Astrocyte (in vitro differentiated cells and primary cell): Measurements from ENCODE around the gene BCO1. TPM values are rescaled to one million over a fixed set of nuclear protein-coding genes. Genes with fewer than 3 reads are reported as not detected.

Source experiments
- DNase-seq: peaks from one replicate; pipeline ENCODE4 v3.0.0-alpha.2; 2010; ENCODE audit warnings: low read depth
- FAIRE-seq: peaks from 2 replicates; lab custom pipeline; 2011; peaks lifted over from hg19 to GRCh38; lab: Jason Lieb, UNC
- H2AFZ ChIP-seq: 2 replicates; pipeline ENCODE4 v1.6.0; 2012; ENCODE audit warnings: low read depth, low read length, inconsistent platforms
- H3K27ac ChIP-seq: 2 replicates; pipeline ENCODE4 v1.5.1; 2011; ENCODE audit warnings: low read depth, low read length, inconsistent platforms
- H3K27me3 ChIP-seq: 2 replicates; pipeline ENCODE4 v1.6.0; 2011; ENCODE audit warnings: low read length, inconsistent platforms; ENCODE audit not compliant: insufficient read depth
- H3K36me3 ChIP-seq: 2 replicates; pipeline ENCODE4 v1.5.1; 2011; ENCODE audit warnings: low read length, inconsistent platforms; ENCODE audit not compliant: insufficient read depth
- H3K4me1 ChIP-seq: 2 replicates; pipeline ENCODE4 v1.5.1; 2011; ENCODE audit warnings: low read length, inconsistent platforms; ENCODE audit not compliant: insufficient read depth
- H3K4me2 ChIP-seq: 2 replicates; pipeline ENCODE4 v1.6.0; 2012; ENCODE audit warnings: low read length, inconsistent platforms
- H3K4me3 ChIP-seq: 2 replicates; pipeline ENCODE4 v1.5.1; 2011; ENCODE audit warnings: low read depth, mild to moderate bottlenecking, low read length, inconsistent platforms; ENCODE audit not compliant: insufficient read depth
- H3K79me2 ChIP-seq: 2 replicates; pipeline ENCODE4 v1.6.0; 2012; ENCODE audit warnings: mild to moderate bottlenecking, low read length, inconsistent platforms; ENCODE audit not compliant: insufficient read depth
- H3K9ac ChIP-seq: 2 replicates; pipeline ENCODE4 v1.6.0; 2012; ENCODE audit warnings: mild to moderate bottlenecking, low read length, inconsistent platforms
- H3K9me3 ChIP-seq: 2 replicates; pipeline ENCODE4 v1.5.1; 2012; ENCODE audit warnings: low read depth, mild to moderate bottlenecking, low read length, inconsistent platforms; ENCODE audit not compliant: insufficient read depth
- H4K20me1 ChIP-seq: 2 replicates; pipeline ENCODE4 v1.6.0; 2012; ENCODE audit warnings: low read length, inconsistent platforms; ENCODE audit not compliant: insufficient read depth
- H3K27ac Mint-ChIP-seq: one replicate; pipeline ENCODE4 v1.8.0; 2021; ENCODE audit warnings: mild to moderate bottlenecking, mixed read lengths; ENCODE audit not compliant: unreplicated experiment
- H3K27me3 Mint-ChIP-seq: one replicate; pipeline ENCODE4 v1.8.0; 2021; ENCODE audit warnings: low read depth, mixed read lengths; ENCODE audit not compliant: unreplicated experiment
- H3K36me3 Mint-ChIP-seq: one replicate; pipeline ENCODE4 v1.8.0; 2021; ENCODE audit warnings: low read depth, mixed read lengths; ENCODE audit not compliant: unreplicated experiment
- H3K4me1 Mint-ChIP-seq: one replicate; pipeline ENCODE4 v1.8.0; 2021; ENCODE audit warnings: low read depth, mixed read lengths; ENCODE audit not compliant: unreplicated experiment
- H3K4me3 Mint-ChIP-seq: one replicate; pipeline ENCODE4 v1.8.0; 2021; ENCODE audit warnings: mild to moderate bottlenecking, moderate library complexity, mixed read lengths; ENCODE audit not compliant: unreplicated experiment
- H3K9me3 Mint-ChIP-seq: one replicate; pipeline ENCODE4 v1.8.0; 2021; ENCODE audit warnings: mild to moderate bottlenecking, mixed read lengths; ENCODE audit not compliant: unreplicated experiment
- EZH2 ChIP-seq: IDR thresholded peaks from 2 replicates; pipeline ENCODE4 v1.6.1; 2012; ENCODE audit warnings: mild to moderate bottlenecking, low read length, inconsistent platforms; ENCODE audit not compliant: insufficient read depth
- total RNA-seq: library from RNA; stranded (reverse); gene quantifications from 2 replicates; pipeline ENCODE4 v1.2.1, GENCODE V29; 2021
- TF ChIP-seq, protein P1 (sequence below): IDR thresholded peaks from 2 replicates; pipeline ENCODE4 v1.5.1; 2011; ENCODE audit warnings: low read depth, mild to moderate bottlenecking, inconsistent platforms, low read length, moderate library complexity; ENCODE audit not compliant: insufficient read depth

BCO1 gene
- total RNA-seq, 1 donor from 2014 or later, result not detected

DNA sequence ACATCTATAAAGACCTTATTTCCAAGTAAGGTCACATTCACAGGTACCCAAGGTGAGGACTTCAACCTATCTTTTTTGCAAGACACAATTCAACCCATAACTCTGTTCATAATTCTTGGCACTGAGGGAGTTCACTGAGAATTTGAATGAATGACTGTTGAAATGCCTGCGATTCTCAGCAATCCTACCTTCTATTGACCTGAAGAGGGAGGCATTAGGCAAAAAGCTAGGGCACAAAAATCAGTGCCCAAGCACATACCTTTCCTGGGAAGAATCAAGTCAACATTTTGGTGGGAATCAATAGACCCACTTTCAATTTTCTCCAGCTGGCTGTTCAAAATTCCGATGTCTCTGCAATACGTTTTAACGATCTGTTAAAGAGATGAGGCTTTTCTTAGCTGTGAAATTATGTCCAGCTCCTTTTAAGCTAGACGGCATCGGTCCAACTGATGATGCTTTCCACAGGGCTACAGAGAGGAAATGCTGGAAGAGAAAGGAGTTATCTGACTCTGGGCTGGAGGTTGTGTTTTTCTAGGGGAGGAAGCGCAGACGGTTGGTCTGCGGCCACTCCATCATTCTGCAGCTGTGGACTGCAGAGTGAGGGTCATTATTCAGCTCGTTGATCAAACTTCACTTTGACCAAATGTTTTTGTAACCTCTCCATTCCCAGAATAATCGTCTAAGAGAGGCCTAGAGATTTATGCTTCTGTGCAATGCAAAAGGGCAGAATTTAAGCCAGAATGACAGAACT is 25.2 kb downstream of the BCO1 start:
- DNase-seq, result peak; percentile 93
- H3K27ac Mint-ChIP-seq, result no peak overlapping the region

DNA sequence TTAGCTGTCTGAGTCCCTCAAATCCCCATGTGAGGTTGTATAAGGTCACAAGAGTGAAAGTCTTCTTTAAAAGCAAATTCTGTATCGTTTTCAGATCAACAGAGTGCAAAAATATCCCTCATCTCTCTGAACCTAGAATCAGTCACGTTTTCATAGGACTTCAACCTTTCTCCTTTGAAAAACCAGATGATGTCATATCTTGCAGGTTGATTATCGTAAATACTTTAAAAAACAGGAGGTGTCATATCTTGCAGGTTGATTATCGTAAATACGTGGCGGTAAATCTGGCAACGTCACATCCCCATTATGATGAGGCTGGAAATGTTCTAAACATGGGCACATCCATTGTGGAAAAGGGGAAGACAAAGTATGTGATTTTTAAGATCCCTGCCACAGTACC is 25.9 kb downstream of the BCO1 start:
- Histone ChIP-seq H2AFZ (no peak overlapping the region), H3K27me3 (peaks cover 4% of the 10 kb centered on the region), H3K4me3 (no peak overlapping the region), H3K36me3 (no peaks in the 10 kb centered on the region), H3K79me2 (no peaks in the 10 kb centered on the region), H3K27ac (no peak overlapping the region), H4K20me1 (no peaks in the 10 kb centered on the region), H3K9ac (no peak overlapping the region), H3K4me2 (no peak overlapping the region), H3K9me3 (no peaks in the 10 kb centered on the region), H3K4me1 (no peaks in the 10 kb centered on the region)
- Mint-ChIP-seq H3K4me1 (no peaks in the 10 kb centered on the region), H3K27me3 (peaks cover 8% of the 10 kb centered on the region), H3K9me3 (peaks cover 6% of the 10 kb centered on the region), H3K27ac (no peak overlapping the region), H3K4me3 (no peak overlapping the region), H3K36me3 (no peaks in the 10 kb centered on the region)
- DNase-seq (no peak), FAIRE-seq (no peak)
- TF ChIP-seq, protein P1, sequence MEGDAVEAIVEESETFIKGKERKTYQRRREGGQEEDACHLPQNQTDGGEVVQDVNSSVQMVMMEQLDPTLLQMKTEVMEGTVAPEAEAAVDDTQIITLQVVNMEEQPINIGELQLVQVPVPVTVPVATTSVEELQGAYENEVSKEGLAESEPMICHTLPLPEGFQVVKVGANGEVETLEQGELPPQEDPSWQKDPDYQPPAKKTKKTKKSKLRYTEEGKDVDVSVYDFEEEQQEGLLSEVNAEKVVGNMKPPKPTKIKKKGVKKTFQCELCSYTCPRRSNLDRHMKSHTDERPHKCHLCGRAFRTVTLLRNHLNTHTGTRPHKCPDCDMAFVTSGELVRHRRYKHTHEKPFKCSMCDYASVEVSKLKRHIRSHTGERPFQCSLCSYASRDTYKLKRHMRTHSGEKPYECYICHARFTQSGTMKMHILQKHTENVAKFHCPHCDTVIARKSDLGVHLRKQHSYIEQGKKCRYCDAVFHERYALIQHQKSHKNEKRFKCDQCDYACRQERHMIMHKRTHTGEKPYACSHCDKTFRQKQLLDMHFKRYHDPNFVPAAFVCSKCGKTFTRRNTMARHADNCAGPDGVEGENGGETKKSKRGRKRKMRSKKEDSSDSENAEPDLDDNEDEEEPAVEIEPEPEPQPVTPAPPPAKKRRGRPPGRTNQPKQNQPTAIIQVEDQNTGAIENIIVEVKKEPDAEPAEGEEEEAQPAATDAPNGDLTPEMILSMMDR, result no peak
- TF ChIP-seq EZH2, result no peak

More for the DNA sequence above, 25.2 kb downstream of the BCO1 start:
- FAIRE-seq, result no peak
- no peaks in the 10 kb centered on the region for H3K4me1 Mint-ChIP-seq
- no peak overlapping the region for H3K27ac ChIP-seq
- TF ChIP-seq, protein P1, result no peak
- TF ChIP-seq EZH2, result no peak
- no peaks in the 10 kb centered on the region for H3K9me3 ChIP-seq
- no peaks in the 10 kb centered on the region for H3K36me3 ChIP-seq
- H4K20me1 ChIP-seq, result no peaks in the 10 kb centered on the region
- H3K4me3 Mint-ChIP-seq, result no peak overlapping the region
- H3K4me2 ChIP-seq, result no peak overlapping the region
- H2AFZ ChIP-seq, result no peak overlapping the region
- H3K9ac ChIP-seq, result no peak overlapping the region
- H3K4me3 ChIP-seq, result no peak overlapping the region
- H3K27me3 Mint-ChIP-seq, result peaks cover 6% of the 10 kb centered on the region
- H3K27me3 ChIP-seq, result peaks cover 4% of the 10 kb centered on the region
- H3K79me2 ChIP-seq, result no peaks in the 10 kb centered on the region
- H3K36me3 Mint-ChIP-seq, result no peaks in the 10 kb centered on the region
- H3K4me1 ChIP-seq, result no peaks in the 10 kb centered on the region
- H3K9me3 Mint-ChIP-seq, result peaks cover 6% of the 10 kb centered on the region

DNA sequence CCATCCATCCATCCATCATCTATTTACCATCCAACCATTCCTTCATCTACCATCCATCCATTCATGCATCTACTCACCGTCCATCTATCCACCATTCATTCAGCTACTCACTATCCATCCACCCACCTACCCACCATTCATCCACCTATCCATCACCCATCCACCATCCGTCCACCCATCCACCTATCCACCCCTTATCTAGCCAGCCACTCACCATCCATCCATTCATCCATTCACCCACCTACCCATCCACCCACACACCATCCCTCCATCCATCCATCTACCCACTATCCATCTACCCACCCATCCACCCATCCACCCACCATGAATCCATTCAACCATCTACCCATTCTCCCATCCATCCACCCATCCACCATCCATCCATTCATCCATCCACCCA is 26.6 kb downstream of the BCO1 start:
- no peaks in the 10 kb centered on the region for H3K36me3 ChIP-seq
- no peak for DNase-seq
- H3K79me2 ChIP-seq, result no peaks in the 10 kb centered on the region
- no peak overlapping the region for H3K4me3 ChIP-seq
- H3K27me3 Mint-ChIP-seq, result peaks cover 8% of the 10 kb centered on the region
- TF ChIP-seq, protein P1, result no peak
- no peak for TF ChIP-seq EZH2
- H3K27ac Mint-ChIP-seq, result no peak overlapping the region
- H3K9me3 Mint-ChIP-seq, result peaks cover 6% of the 10 kb centered on the region
- no peak for FAIRE-seq
- H3K27ac ChIP-seq, result no peak overlapping the region
- no peaks in the 10 kb centered on the region for H3K9me3 ChIP-seq
- no peaks in the 10 kb centered on the region for H4K20me1 ChIP-seq
- no peak overlapping the region for H3K4me3 Mint-ChIP-seq
- H3K36me3 Mint-ChIP-seq, result no peaks in the 10 kb centered on the region
- H3K27me3 ChIP-seq, result peaks cover 4% of the 10 kb centered on the region
- no peaks in the 10 kb centered on the region for H3K4me1 ChIP-seq
- no peak overlapping the region for H3K9ac ChIP-seq
- H2AFZ ChIP-seq, result no peak overlapping the region
- H3K4me2 ChIP-seq, result no peak overlapping the region
- no peaks in the 10 kb centered on the region for H3K4me1 Mint-ChIP-seq
